HG02588 (cell line): ENCODE measurements around the gene SEPTIN3.

Experiments used
- ATAC-seq: cut with Tn5 transposase; IDR thresholded peaks from one replicate; pipeline ENCODE4 v1.9.1; 2021; ENCODE audit warnings: mild to moderate bottlenecking, moderate library complexity; ENCODE audit not compliant: unreplicated experiment

The SEPTIN3 gene

DNA sequence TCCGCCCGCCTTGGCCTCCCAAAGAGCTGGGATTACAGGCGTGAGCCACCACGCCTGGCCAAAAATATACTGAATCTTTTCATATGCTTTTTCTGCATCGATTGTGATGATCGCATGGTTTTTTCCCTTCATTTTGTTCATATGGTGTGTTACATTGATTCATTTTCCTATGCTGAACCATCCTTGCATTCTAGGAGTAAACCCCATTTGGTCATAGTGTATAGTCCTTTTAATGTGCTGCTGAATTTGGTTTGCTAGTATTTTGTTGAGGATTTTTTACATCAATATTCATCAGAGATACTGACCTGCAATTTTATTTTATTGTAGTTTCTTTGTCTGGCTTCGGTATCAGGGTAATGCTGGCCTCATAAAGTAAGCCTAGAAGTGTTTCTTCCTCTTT, 41.5 kb downstream of the SEPTIN3 start:
- ATAC-seq: no peak

DNA sequence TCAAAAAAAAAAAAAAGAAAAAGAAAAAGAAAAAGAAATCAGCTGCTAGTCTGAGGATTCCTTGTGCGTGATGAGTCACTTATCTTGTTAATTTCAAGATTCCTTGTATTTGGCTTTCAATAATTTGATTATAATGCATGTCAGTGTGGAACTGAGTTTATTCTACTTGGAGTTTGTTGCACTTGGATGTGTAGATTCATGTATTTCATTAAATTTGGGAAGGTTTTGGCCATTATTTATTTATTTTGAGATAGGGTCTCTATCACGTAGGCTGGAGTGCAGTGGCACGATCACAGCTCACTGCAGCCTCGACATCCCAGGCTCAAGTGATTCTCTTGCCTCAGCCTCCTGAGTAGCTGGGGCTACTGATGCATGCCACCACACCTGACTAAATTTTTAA, 44.1 kb downstream of the SEPTIN3 start:
- no peak for ATAC-seq

DNA sequence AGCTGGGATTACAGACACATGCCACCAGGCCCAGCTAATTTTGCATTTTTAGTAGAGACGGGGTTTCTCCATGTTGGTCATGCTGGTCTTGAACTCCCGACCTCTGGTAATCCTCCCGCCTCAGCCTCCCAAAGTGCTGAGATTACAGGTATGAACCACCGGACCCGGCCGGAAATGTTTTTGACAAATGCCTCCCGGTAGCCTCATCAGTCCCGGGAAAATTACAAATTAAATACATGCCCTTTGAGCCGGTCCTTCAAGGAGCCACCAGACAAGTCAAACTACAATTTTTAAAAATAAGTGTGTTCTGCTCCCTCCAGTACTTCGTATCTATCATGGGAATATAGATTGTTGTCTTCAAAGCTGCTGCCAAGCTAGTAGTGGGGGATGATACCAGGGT, 46.9 kb downstream of the SEPTIN3 start:
- ATAC-seq: no peak

DNA sequence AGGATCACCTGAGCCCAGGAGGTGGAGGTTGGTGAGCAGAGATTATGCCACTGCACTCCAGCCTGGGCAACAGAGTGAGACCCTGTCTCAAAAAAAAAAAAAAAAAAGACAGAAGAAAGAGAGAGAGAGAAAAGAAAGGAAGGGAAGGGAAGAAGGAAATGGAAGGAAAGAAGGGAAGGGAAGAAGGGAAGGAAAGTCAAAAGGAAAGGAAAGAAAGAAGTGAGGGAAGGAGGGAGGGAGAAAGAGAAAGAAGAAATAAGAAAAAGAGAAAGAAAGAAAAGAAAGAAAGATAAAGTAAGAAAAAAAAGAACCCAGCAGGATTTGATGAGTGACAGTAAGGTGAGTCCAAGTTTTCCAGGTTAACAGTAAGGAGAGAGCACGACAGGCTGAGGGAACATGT, 49.0 kb downstream of the SEPTIN3 start:
- no peak for ATAC-seq
